CD14-positive monocyte (primary cell): ENCODE measurements around the gene OSBPL1A. TPM values are rescaled to one million over a fixed set of nuclear protein-coding genes. Genes with fewer than 3 reads are reported as not detected.

ENCODE experiments used
- DNase-seq, 3 donors: peaks; one replicate each; pipeline ENCODE4 v3.0.0-alpha.2; 2011 to 2022
- H2AFZ ChIP-seq: 2 replicates; pipeline ENCODE4 v1.6.0; 2012; ENCODE audit warnings: mild to moderate bottlenecking, low read depth, low read length, inconsistent platforms; ENCODE audit not compliant: insufficient read depth, poor library complexity, severe bottlenecking
- H3K27ac ChIP-seq, 2 donors: 1 replicate in 1 of 2; 2 replicates in 1 of 2; pipeline ENCODE4 v1.5.1; 2012 to 2013; ENCODE audit warnings: low read length in 2 of 2, control low read depth in 1 of 2, inconsistent platforms in 1 of 2, low read depth in 1 of 2, mild to moderate bottlenecking in 1 of 2
- H3K27me3 ChIP-seq, 2 donors: one replicate each; pipeline versions ENCODE4 v1.6.0 to v1.6.1; 2011 to 2013; ENCODE audit warnings: low read length in 2 of 2; ENCODE audit not compliant: control insufficient read depth in 2 of 2, insufficient read depth in 2 of 2
- H3K36me3 ChIP-seq, 2 donors: replicated peaks in 1 of 2; 1 replicate in 1 of 2; 2 replicates in 1 of 2; pipeline versions ENCODE4 v1.5.1 to v1.6.1; 2012 to 2013; ENCODE audit warnings: low read length in 2 of 2, control low read depth in 1 of 2, inconsistent platforms in 1 of 2, mild to moderate bottlenecking in 1 of 2; ENCODE audit not compliant: insufficient read depth in 2 of 2, control insufficient read depth in 1 of 2
- H3K4me1 ChIP-seq, 2 donors: 1 replicate in 1 of 2; 2 replicates in 1 of 2; pipeline versions ENCODE4 v1.5.1 to v1.6.1; 2012 to 2013; ENCODE audit warnings: low read length in 2 of 2, control low read depth in 1 of 2, inconsistent platforms in 1 of 2, mild to moderate bottlenecking in 1 of 2, moderate library complexity in 1 of 2; ENCODE audit not compliant: insufficient read depth in 2 of 2, control insufficient read depth in 1 of 2
- H3K4me2 ChIP-seq: replicated peaks from 2 replicates; pipeline ENCODE3; 2012; ENCODE audit warnings: low read length, moderate library complexity, mild to moderate bottlenecking; ENCODE audit not compliant: poor library complexity, severe bottlenecking; ENCODE audit errors: extremely low read depth
- H3K4me3 ChIP-seq, 3 experiments: fragments of 200-600 bp in 1 of 3; sonication (generic) in 1 of 3; replicated peaks in 1 of 3; 1 replicate in 2 of 3; 2 replicates in 1 of 3; pipeline ENCODE4 v1.5.1; 2011 to 2013; ENCODE audit warnings: low read length in 3 of 3, mild to moderate bottlenecking in 3 of 3, control low read depth in 2 of 3, low read depth in 2 of 3, inconsistent platforms in 1 of 3, moderate library complexity in 1 of 3
- H3K79me2 ChIP-seq: 2 replicates; pipeline ENCODE4 v1.6.0; 2012; ENCODE audit warnings: mild to moderate bottlenecking, control low read depth, inconsistent platforms, low read length, moderate library complexity; ENCODE audit not compliant: insufficient read depth
- H3K9ac ChIP-seq: 2 replicates; pipeline ENCODE4 v1.6.0; 2017; ENCODE audit warnings: low read length, mild to moderate bottlenecking; ENCODE audit not compliant: insufficient read depth, poor library complexity, severe bottlenecking
- H3K9me3 ChIP-seq, 2 donors: replicated peaks in 1 of 2; 1 replicate in 1 of 2; 2 replicates in 1 of 2; pipeline versions ENCODE4 v1.5.1 to v1.6.1; 2012 to 2013; ENCODE audit warnings: low read length in 2 of 2, control low read depth in 1 of 2; ENCODE audit not compliant: control insufficient read depth in 1 of 2, insufficient read depth in 1 of 2
- H4K20me1 ChIP-seq: 2 replicates; pipeline ENCODE4 v1.6.0; 2012; ENCODE audit warnings: mild to moderate bottlenecking, low read length, control low read depth, moderate library complexity; ENCODE audit not compliant: insufficient read depth
- H3K27ac Mint-ChIP-seq, 7 donors: one replicate each; pipeline ENCODE4 v1.8.0; 2020; ENCODE audit warnings: mild to moderate bottlenecking in 7 of 7, mixed read lengths in 7 of 7, moderate library complexity in 6 of 7, inconsistent platforms in 2 of 7
- H3K27me3 Mint-ChIP-seq, 3 donors: one replicate each; pipeline ENCODE4 v1.8.0; 2021 to 2022; ENCODE audit warnings: low read depth in 3 of 3, mild to moderate bottlenecking in 3 of 3, mixed read lengths in 3 of 3, moderate library complexity in 3 of 3, inconsistent platforms in 1 of 3
- H3K36me3 Mint-ChIP-seq, 2 donors: one replicate each; pipeline ENCODE4 v1.8.0; 2020; ENCODE audit warnings: mixed read lengths in 2 of 2, inconsistent platforms in 1 of 2, mild to moderate bottlenecking in 1 of 2
- H3K4me1 Mint-ChIP-seq: one replicate; pipeline ENCODE4 v1.8.0; 2020; ENCODE audit warnings: mild to moderate bottlenecking, mixed read lengths
- H3K4me3 Mint-ChIP-seq, 2 donors: one replicate each; pipeline ENCODE4 v1.8.0; 2020; ENCODE audit warnings: mild to moderate bottlenecking in 2 of 2, mixed read lengths in 2 of 2, moderate library complexity in 1 of 2
- H3K9me3 Mint-ChIP-seq, 7 donors: one replicate each; pipeline ENCODE4 v1.8.0; 2020 to 2022; ENCODE audit warnings: mixed read lengths in 7 of 7, mild to moderate bottlenecking in 6 of 7, moderate library complexity in 6 of 7, inconsistent platforms in 2 of 7
- WGBS: methylation state at CpG from one replicate; pipeline ENCODE4 v1.1.5; 2013; ENCODE audit warnings: missing lambda C conversion rate; ENCODE audit not compliant: insufficient coverage; 5-methylcytosine and 5-hydroxymethylcytosine counted together
- intact Hi-C, 2 donors: fragments of 100-400 bp; cut with micrococcal nuclease; formaldehyde crosslinking; loops; one replicate each; pipeline versions ENCODE4 v1.15.0 to v1.15.1; 2023
- polyA plus RNA-seq, 3 donors: library from polyadenylated mRNA; depleted of rRNA in 1 of 3; unstranded in 2 of 3; stranded (reverse) in 1 of 3; fragments of 300-500 nt in 2 of 3; fragments of >200 nt in 1 of 3; fragmentation: Illumina TruSeq in 2 of 3; gene quantifications; 1 replicate in 2 of 3; 2 replicates in 1 of 3; pipeline ENCODE4 v1.2.3, GENCODE V29; 2012 to 2021
- TF ChIP-seq, protein P1 (sequence below): fragments of 200-600 bp; IDR thresholded peaks from one replicate; pipeline ENCODE4 v1.8.0; 2022; ENCODE audit warnings: antibody characterized with exemption, mild to moderate bottlenecking

The OSBPL1A gene
- polyA plus RNA-seq, 3 donors, result 6.3 to 9.1 (median 7.1) TPM

DNA sequence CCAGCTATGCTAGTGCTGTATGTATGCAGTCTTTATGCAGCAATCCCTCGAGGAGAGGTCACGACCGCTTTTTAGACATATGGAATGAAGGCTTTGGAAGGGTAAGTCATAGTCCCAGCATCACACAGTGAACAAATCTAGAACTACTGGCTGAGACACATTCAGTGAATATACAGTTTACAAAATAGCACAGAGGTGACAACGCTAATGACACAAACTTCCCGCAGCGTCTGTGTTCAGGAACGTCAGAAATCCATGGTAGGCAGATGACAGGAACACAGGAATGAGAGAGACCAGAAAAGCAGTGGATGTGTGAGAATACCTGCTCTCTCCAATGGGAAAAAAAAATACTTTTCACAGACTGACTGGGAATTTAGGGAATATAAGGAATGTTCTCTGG lies 229.1 kb downstream of the OSBPL1A start:
- no peak for DNase-seq
- Mint-ChIP-seq H3K4me3 (no peak overlapping the region), H3K9me3 (no peaks in the 10 kb centered on the region), H3K27me3 (peaks cover 0 to 2% (median 0%) of the 10 kb centered on the region in 3 donors), H3K36me3 (peaks cover 67 to 74% of the 10 kb centered on the region in 2 donors), H3K27ac (peak overlapping the region in 1 of 7 donors; percentile 26), H3K4me1 (no peaks in the 10 kb centered on the region)
- Histone ChIP-seq H4K20me1 (no peaks in the 10 kb centered on the region), H3K27ac (no peak overlapping the region), H3K9me3 (no peaks in the 10 kb centered on the region), H2AFZ (no peak overlapping the region), H3K4me2 (no peak overlapping the region), H3K4me1 (no peaks in the 10 kb centered on the region), H3K9ac (no peak overlapping the region), H3K27me3 (no peaks in the 10 kb centered on the region), H3K36me3 (peaks cover 32 to 72% of the 10 kb centered on the region in 2 donors), H3K4me3 (no peak overlapping the region), H3K79me2 (no peaks in the 10 kb centered on the region)
- intact Hi-C loops, result no loop called here
- TF ChIP-seq, protein P1, sequence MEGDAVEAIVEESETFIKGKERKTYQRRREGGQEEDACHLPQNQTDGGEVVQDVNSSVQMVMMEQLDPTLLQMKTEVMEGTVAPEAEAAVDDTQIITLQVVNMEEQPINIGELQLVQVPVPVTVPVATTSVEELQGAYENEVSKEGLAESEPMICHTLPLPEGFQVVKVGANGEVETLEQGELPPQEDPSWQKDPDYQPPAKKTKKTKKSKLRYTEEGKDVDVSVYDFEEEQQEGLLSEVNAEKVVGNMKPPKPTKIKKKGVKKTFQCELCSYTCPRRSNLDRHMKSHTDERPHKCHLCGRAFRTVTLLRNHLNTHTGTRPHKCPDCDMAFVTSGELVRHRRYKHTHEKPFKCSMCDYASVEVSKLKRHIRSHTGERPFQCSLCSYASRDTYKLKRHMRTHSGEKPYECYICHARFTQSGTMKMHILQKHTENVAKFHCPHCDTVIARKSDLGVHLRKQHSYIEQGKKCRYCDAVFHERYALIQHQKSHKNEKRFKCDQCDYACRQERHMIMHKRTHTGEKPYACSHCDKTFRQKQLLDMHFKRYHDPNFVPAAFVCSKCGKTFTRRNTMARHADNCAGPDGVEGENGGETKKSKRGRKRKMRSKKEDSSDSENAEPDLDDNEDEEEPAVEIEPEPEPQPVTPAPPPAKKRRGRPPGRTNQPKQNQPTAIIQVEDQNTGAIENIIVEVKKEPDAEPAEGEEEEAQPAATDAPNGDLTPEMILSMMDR, result no peak
- WGBS, result 96% methylated on average over 4 of the region's 7 CpGs

DNA sequence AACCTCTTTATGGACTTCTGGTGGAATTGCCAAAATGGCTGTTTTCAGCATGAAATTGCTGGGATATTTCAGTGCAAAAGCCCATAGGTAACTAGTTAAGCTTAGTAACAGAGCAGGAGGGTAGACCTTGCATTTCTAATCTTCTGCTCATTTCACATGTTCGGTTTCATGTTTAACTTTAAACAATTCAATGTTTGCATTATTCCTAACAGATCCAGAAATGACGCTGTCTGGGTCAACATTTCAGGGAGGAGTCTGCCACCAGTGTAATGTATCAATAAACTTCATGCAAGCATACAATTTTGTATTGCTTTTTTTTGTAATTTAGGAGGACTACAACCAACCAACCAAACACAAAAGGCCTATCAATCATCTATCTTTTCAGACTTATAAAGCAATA lies 236.3 kb downstream of the OSBPL1A start:
- Histone ChIP-seq H3K9me3 (no peaks in the 10 kb centered on the region), H3K79me2 (no peaks in the 10 kb centered on the region), H3K4me2 (no peak overlapping the region), H3K27me3 (no peaks in the 10 kb centered on the region), H2AFZ (no peak overlapping the region), H3K27ac (no peak overlapping the region), H4K20me1 (no peaks in the 10 kb centered on the region), H3K36me3 (peaks cover 37 to 96% of the 10 kb centered on the region in 2 donors), H3K4me1 (no peaks in the 10 kb centered on the region), H3K4me3 (no peak overlapping the region), H3K9ac (no peak overlapping the region)
- intact Hi-C loops, result no loop called here
- TF ChIP-seq, protein P1, result no peak
- Mint-ChIP-seq H3K9me3 (no peaks in the 10 kb centered on the region), H3K27me3 (no peaks in the 10 kb centered on the region), H3K36me3 (peaks cover 67 to 85% of the 10 kb centered on the region in 2 donors), H3K27ac (no peak overlapping the region), H3K4me1 (no peaks in the 10 kb centered on the region), H3K4me3 (no peak overlapping the region)
- DNase-seq, result no peak
- no CpG with 5 or more reads among the region's 2 CpGs for WGBS
